C4-2B (cell line): ENCODE data around the gene HSPB6.
"Not testable (repeated sequence)": the region's sequence is repeated elsewhere in the genome, so short reads cannot be mapped to it uniquely, and the experiment has no call there.

Source experiments
- H3K27ac ChIP-seq: fragments of 450-650 bp; 2 replicates; pipeline ENCODE4 v1.5.1; 2017
- ZFX ChIP-seq: fragments of 450-650 bp; IDR thresholded peaks from 2 replicates; pipeline ENCODE4 v1.6.1; 2017
- TF ChIP-seq, protein P1 (sequence below): fragments of 450-650 bp; conservative IDR thresholded peaks from 2 replicates; pipeline ENCODE4 v1.5.1; 2017; ENCODE audit warnings: mild to moderate bottlenecking

The HSPB6 gene

DNA sequence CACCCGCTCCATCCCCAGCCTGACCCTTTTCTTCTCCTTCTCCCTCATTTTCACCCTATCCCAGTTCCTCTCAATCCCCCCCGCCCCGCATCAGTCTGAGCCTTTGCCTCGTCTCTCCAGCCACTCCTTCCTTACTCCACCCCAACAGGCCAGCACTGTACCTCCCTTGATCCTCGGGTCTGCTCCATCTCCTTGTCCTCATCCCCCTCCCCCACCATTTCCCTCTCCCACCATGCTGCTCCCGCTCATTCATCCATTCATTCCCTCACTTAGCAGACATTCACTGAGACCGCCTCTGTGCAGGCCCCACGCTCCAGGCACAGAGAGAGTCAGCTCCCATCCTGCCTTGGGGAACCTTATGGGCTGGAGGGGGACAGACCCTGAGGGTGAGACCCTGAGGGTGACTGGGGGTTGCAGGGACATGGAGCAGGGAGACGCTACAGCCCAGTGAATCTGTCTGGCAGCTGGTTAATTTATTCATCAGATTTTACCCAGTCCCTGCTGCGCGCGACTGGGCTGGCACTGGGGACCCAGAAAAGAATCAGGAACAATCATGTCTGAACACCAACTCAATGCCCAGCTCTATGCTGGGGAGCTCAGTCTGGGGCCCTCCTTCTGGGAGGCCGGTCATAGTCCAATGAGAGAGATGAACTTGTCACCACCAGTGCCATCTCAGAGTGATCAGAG is 19.4 kb upstream of the HSPB6 start:
- TF ChIP-seq ZFX, result no peak
- TF ChIP-seq, protein P1, sequence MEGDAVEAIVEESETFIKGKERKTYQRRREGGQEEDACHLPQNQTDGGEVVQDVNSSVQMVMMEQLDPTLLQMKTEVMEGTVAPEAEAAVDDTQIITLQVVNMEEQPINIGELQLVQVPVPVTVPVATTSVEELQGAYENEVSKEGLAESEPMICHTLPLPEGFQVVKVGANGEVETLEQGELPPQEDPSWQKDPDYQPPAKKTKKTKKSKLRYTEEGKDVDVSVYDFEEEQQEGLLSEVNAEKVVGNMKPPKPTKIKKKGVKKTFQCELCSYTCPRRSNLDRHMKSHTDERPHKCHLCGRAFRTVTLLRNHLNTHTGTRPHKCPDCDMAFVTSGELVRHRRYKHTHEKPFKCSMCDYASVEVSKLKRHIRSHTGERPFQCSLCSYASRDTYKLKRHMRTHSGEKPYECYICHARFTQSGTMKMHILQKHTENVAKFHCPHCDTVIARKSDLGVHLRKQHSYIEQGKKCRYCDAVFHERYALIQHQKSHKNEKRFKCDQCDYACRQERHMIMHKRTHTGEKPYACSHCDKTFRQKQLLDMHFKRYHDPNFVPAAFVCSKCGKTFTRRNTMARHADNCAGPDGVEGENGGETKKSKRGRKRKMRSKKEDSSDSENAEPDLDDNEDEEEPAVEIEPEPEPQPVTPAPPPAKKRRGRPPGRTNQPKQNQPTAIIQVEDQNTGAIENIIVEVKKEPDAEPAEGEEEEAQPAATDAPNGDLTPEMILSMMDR, result no peak
- H3K27ac ChIP-seq, result peak overlapping the region; percentile 84

DNA sequence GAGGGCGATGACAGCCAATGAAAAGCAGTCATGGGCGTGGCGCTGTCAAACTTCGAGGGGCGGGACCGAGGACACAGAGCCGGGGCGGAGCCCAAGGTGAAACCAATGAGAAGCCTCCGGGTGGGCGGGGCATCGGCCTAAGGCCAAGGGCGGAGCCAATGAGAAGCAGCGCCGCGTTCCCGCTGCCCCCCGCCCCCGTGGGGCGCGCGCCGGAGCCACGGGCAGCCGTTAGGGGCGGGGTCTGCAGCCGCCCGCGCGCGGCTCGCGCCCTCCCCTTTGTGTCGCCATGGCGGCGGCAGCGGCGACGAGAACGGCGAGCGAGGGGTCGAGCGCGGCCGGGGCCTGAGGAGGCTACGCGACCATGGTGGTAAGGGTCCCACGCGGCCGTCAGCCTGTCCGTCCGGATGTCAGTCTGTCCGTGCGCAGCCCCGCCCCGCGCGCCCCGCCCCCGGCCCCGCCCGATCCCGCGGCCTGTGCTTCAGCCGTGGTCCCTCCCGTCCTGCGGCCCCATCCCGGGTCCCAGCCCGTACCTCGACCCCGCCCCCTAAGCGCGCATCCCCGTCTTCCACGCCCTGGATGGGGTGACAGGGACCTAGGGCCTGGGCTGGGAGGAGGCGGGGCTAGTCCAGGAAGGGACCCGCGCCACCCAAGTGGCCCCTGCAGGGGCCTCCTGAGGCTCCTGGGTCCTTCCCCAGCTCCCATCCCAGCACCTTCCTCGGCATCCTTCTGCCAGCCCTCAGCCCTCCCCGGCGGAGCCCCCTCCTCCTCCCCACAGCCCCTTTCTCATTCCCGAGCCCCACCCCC is 18.7 kb upstream of the HSPB6 start, which contains the start of gene ARHGAP33:
Gene ARHGAP33, plus strand, starts transcription at position 267 of the 804 bp plus-strand sequence. Its CDS starts 95 bp downstream, at position 362.
- TF ChIP-seq, protein P1, result no peak
- TF ChIP-seq ZFX, result peak; percentile 51; the same call in 1 of the 2 replicates
- H3K27ac ChIP-seq, result peak within 1 kb of the TSS; percentile 84

DNA sequence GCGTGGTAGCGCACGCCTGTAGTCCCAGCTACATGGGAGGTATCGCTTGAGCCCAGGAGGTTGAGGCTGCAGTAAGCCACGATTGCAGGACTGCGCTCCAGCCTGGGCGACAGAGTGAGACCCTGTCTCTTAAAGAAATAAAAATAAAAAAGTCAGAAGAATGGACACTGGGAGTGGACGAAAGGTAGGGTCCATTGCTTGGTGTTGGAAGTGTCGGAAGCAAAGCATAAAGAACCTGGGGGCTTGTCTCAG is 18.1 kb upstream of the HSPB6 start:
- H3K27ac ChIP-seq, result peak overlapping the region; percentile 84; the same call in 1 of the 2 replicates
- TF ChIP-seq, protein P1, result no peak
- TF ChIP-seq ZFX, result no peak

DNA sequence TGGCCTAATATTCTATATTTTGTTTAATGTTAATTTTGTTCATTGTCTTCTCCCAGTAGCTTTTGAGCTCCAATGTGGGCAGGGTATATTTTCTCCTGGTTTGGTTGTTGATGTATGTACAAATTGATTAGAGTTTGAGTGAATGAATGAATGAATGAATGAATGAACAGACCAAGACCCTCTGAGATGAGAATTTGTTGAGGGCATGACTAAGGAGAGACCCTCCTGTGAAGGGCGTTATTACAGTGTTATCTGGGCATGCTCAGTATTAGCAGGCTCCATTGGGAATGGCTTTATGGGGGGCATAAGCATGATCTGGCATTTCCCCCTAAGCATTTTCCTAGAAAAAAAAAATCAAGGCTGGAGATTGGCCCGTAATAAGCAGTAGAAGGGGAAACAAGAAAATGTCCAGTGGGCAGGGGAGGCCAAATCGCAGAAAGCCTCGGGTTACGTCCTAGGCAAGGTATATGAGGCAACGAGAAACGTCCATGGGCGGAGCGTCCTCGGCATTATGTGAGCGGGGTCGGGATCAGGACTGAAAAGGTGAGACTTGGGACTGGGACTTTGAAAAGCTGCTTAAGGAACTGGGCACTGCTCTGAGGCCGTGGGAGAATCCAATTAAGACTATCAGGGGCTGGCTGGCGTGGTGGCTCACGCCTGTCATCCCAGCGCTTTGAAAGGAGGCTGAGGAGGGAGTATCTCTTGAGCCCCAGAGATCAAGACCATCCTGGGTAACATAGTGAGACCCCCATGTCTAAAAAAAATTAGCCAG is 17.6 kb upstream of the HSPB6 start:
- peak overlapping the region; percentile 84; the same call in 1 of the 2 replicates for H3K27ac ChIP-seq
- TF ChIP-seq ZFX, result no peak
- TF ChIP-seq, protein P1, result no peak

DNA sequence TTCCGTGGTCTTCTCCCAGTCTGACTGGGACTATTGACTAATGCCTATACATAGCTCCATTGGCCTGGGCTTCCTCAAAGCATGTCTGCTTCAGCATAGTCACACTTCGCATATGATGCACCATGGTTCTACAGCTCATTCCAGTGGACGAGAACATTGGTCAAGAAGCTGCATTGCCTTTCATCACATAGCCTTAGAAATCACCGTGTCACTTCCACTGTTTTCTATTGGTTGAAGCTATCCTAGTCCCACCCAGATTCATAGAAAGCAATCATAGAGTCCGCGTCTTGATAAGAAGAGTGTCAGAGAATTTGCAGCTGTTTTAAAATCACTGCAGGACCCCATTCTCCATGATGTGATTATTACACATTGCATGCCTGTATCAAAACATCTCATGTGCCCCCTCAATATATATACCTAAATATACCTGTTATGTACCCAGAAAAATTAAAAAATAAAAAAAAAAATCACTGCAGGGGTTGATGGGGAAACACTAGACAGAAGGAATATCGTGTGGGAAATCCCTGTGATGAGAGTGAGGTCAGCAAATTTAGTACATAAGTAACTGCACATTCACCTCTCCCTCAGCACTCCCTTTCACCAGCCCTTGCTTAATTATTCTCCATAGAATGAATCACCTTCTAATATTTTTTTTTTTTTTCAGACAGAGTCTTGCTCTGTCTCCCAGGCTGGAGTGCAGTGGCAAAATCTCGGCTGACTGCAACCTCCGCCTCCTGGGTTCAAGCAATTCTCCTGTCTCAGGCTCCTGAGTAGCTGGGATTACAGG is 16.4 kb upstream of the HSPB6 start:
- H3K27ac ChIP-seq, result no peak overlapping the region
- TF ChIP-seq, protein P1, result no peak
- no peak for TF ChIP-seq ZFX

DNA sequence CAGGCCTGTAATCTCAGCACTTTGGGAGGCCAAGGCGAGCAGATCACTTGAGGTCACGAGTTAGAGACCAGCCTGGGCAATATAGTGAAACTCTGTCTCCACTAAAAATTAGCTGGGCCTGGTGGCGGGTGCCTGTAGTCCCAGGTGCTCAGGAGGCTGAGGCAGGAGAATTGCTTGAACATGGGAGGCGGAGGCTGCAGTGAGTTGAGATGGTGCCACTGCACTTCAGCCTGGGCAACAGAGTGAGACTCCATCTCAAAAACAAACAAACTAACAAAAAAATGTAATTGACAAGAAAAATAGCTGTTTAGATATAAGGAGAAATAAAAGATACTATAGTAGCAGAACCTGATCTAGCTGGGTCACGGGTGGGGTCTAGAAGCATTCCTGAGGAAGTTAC is 15.5 kb upstream of the HSPB6 start:
- not testable (repeated sequence) for H3K27ac ChIP-seq

DNA sequence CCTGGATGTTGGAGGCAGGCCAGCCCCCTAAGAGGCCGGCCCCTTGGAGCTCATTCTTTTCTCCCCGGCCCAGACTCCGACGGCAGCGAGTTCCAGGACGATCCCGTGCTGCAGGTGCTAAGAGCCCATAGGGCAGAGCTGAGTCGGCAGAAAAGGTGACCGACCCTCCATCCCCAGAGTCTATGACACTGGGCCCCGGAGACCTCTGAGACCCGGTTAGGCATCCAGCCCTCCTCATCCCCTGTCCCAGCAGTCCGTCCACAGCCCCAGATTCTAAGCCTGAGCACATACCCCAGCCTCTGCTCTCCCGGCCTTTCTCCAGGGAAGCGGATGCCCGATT is 11.2 kb upstream of the HSPB6 start:
- no peak for TF ChIP-seq ZFX
- TF ChIP-seq, protein P1, result no peak
- H3K27ac ChIP-seq, result no peak overlapping the region
